ENCODE data around the gene CYBA.
"Not testable (repeated sequence)": the region's sequence is repeated elsewhere in the genome, so short reads cannot be mapped to it uniquely, and the experiment has no call there.

The CYBA gene

DNA sequence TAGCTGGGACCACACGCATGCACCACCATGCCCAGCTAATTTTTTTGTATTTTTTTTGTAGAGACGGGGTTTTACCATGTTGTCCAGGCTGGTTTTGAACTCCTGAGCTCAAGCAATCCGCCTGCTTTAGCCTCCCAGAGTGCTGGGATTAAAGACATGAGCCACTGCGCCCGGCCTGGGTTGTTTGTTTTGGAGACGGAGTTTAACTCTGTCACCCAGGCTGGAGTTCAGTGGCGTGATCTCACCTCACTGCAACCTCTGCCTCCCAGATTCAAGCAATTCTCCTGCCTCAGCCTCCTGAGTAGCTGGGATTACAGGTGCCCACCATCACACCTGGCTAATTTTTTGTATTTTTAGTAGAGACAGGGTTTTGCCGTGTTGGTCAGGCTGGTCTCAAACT is 41.4 kb downstream of the CYBA start:
- not testable (repeated sequence) for DNase-seq

GRCh38 chr16:88608076-88608475 is 42.8 kb downstream of the CYBA start:
- no peak for DNase-seq

DNA sequence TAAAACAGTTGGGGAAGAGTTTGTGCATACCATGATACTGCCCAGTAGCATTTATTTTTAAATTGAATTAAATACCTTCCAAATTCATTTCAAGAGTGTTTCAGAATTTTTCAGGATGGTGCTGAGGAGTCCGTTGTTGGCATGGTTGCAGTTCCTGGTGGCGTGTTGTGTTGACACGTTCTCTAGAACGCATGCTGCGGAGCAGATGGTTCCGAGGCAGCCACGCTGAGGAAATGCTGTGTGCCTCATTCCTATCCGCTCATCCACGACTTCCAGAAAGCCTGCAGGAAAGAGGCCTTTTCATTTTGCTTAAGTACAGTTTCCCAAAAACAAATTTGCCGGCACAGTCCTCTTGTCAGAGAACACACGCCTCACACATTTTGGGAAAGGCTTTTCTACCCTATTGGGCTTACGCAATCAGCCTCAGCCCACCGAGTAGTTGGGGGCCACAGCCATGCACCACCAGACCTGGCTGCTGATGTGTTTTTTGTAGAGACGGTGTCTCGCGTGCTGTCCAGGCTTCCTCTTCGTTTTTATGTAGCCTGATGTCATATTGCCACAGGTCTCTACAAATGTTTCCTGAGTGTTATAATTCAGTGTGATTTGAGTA is 44.6 kb downstream of the CYBA start:
- DNase-seq: no peak

- no peak for DNase-seq
Measured at GRCh38 chr16:88605186-88606147, 45.4 kb downstream of the CYBA start.

DNA sequence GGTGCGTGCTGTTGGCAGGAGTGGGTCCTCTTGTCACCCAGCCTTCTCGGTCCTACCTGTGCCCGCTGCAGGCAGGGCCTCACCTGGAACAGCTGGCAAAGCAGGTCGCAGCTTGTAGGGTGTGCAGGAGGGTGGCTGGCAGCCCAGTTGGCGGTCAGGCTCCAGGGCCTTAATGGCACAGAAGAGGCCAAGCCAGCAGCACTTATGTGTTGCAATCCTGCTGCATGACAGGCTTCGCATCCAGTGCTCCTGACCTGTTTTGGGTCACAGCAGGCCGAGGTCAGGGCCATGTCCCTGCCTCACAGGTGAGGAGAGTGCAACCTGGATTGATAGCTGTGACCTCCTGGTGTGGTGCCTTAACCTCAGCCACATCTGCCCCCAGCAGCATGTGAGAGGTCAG is 48.8 kb downstream of the CYBA start:
- DNase-seq: no peak

GRCh38 chr16:88601313-88602036 is 49.4 kb downstream of the CYBA start:
- DNase-seq: no peak

- no peak for DNase-seq
Measured at GRCh38 chr16:88600539-88600896, 50.3 kb downstream of the CYBA start.

GRCh38 chr16:88599825-88600538 is 50.9 kb downstream of the CYBA start:
- no peak for DNase-seq

DNA sequence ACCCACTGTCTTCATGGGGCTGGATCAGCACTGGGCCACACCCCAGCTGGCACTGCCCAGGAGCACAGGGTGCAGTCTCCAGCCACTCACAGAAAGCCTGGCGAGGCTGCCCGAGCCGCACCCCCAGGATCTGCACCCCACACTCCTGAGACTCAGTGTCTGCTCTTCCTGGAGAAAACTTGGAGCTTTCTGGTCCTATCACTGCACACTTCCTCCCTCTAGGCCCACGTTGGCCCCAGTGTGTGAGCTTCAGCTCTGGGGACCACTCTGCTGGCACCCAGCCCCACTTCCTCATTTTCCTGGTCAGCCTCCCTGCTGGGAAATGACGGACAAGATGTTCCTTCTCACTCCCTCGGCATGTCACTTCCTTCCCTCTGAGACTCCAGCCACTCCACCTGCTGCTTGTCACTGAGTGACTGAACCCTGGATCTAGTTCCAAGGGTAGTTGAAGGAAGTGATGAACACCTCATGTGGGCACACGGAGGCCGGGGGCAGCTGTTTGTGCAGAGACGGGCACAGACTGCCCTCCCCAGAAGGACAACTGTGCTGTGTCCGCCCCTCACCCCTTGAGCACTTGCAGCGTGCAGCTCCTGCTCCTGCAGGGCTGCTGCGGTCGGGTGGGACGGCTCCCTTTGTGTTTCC is 51.6 kb downstream of the CYBA start:
- no peak for DNase-seq

DNA sequence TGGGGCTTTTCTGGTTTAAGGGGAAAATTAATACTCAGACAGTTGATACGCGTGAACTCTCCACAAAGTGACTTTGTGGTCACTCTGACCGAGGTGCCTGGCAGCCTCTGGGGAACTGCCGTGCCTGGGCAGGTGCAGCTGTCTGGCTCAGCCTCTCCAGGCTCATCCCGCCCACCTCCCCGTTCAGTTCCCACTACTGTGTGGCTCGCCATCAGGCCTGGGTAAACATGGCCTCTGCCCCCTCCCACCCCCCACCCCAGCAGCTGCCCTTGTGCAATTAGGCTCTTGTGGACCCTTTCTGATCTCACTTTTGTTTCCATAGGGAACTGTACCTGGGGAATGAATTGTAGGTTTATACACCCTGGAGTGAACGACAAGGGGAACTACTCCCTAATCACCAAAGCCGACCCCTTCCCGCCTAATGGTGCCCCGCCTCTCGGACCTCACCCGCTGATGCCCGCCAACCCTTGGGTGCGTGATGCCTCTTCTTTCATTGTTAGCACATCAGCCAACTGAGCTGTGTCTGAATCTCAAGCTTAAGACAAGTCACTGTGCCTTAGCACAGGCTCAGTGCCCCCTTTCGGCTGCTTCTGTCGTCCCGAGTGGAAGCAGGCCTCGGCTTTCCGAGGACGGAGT is 52.9 kb downstream of the CYBA start:
- DNase-seq: no peak

GRCh38 chr16:88596483-88596882 is 54.4 kb downstream of the CYBA start:
- no peak for DNase-seq

DNA sequence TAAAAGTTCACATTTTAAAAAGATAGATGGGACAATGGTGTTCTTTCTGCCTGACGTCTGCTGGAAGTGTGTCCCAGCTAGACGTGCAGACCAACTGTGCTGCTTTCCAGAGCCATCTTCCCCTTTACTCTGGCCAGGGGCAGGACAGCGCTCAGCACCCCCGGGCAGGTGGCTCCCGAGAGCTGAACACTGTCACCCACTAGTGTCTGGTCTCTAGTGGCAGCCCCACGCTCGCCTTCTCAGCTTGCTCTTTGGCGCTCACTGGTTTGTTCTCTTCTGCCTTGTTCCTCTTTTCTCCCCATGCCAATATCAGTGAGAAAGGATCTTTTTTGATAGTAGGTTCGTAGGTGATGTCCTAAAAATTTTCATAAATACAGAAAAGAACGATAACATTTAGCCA is 54.9 kb downstream of the CYBA start:
- no peak for DNase-seq

DNA sequence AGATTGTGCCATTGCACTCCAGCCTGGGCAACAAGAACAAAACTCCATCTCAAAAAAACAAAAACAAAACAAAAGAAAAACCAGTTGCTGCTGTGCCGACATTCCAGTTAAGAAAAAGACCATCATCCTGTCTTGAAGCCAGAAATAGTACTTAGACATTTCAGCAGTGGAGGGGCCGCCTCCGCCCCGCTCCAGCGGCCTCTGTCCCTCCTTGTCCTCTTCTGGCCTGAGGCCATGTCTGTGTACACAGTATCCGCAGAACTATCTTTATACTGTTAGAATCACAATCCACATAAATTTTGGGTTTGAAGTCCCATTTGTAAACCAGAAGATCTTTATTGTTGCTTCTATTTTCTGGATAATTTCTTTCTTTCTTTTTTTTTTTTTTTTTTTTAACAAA is 55.8 kb downstream of the CYBA start:
- no peak for DNase-seq

- no peak for DNase-seq
Measured at GRCh38 chr16:88593910-88594309, 56.9 kb downstream of the CYBA start.

GRCh38 chr16:88593489-88593888 is 57.4 kb downstream of the CYBA start:
- no peak for DNase-seq
